Measurements from ENCODE around the gene PAX7.

DNA sequence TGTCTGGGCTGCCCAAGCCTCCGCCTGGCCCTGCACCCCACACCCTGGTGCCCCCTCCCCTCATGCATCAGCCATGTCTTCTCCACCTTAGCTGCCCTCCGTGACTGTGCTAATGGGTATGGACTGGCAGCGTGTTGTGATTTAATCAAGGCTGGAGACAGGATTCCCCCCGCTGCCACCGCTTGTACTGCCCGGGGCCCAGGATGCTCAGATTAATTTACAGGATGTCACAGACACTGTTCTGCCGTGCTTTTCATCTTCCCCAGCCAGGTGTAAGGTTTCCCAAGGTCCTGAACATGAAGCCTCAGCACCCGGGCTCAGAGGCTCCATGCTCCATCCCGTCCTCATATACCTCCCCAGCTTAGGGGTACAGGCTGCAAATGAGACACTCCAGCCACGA lies 162.5 kb downstream of the PAX7 start:
- TF ChIP-seq, protein P1, sequence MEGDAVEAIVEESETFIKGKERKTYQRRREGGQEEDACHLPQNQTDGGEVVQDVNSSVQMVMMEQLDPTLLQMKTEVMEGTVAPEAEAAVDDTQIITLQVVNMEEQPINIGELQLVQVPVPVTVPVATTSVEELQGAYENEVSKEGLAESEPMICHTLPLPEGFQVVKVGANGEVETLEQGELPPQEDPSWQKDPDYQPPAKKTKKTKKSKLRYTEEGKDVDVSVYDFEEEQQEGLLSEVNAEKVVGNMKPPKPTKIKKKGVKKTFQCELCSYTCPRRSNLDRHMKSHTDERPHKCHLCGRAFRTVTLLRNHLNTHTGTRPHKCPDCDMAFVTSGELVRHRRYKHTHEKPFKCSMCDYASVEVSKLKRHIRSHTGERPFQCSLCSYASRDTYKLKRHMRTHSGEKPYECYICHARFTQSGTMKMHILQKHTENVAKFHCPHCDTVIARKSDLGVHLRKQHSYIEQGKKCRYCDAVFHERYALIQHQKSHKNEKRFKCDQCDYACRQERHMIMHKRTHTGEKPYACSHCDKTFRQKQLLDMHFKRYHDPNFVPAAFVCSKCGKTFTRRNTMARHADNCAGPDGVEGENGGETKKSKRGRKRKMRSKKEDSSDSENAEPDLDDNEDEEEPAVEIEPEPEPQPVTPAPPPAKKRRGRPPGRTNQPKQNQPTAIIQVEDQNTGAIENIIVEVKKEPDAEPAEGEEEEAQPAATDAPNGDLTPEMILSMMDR (IDR thresholded peaks at IDR 0.05; ENCODE audit: low read length), result no peak
- no peak for TF ChIP-seq EZH2 (IDR thresholded peaks at IDR 0.05; ENCODE audit: borderline replicate concordance, low read length)
